ENCODE data around the gene ARHGAP22.
A peak's percentile ranks its signal among the peaks of the same experiment; 100 is the strongest.

Gene ARHGAP22

GRCh38 chr10:48468130-48468790 lies 136.6 kb downstream of the ARHGAP22 start:
- DNase-seq (ENCODE audit: low spot score) (no peak), ATAC-seq (ENCODE audit: low read depth) (no peak)
- H3K4me3 ChIP-seq (ENCODE audit: severe bottlenecking), result no peak overlapping the region
- H3K27ac ChIP-seq (ENCODE audit: poor library complexity, severe bottlenecking), result no peak overlapping the region
- H3K9me3 ChIP-seq (ENCODE audit: severe bottlenecking), result no peaks in the 10 kb centered on the region
- TF ChIP-seq, protein P1, sequence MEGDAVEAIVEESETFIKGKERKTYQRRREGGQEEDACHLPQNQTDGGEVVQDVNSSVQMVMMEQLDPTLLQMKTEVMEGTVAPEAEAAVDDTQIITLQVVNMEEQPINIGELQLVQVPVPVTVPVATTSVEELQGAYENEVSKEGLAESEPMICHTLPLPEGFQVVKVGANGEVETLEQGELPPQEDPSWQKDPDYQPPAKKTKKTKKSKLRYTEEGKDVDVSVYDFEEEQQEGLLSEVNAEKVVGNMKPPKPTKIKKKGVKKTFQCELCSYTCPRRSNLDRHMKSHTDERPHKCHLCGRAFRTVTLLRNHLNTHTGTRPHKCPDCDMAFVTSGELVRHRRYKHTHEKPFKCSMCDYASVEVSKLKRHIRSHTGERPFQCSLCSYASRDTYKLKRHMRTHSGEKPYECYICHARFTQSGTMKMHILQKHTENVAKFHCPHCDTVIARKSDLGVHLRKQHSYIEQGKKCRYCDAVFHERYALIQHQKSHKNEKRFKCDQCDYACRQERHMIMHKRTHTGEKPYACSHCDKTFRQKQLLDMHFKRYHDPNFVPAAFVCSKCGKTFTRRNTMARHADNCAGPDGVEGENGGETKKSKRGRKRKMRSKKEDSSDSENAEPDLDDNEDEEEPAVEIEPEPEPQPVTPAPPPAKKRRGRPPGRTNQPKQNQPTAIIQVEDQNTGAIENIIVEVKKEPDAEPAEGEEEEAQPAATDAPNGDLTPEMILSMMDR (IDR thresholded peaks at IDR 0.05; ENCODE audit: poor library complexity, severe bottlenecking), result no peak
- peaks cover 21% of the 10 kb centered on the region for H3K4me1 ChIP-seq (ENCODE audit: insufficient read depth, poor library complexity, severe bottlenecking)
- no peaks in the 10 kb centered on the region for H3K27me3 ChIP-seq (ENCODE audit: insufficient read depth, poor library complexity, severe bottlenecking)
- no peaks in the 10 kb centered on the region for H3K36me3 ChIP-seq (ENCODE audit: low read depth)

DNA sequence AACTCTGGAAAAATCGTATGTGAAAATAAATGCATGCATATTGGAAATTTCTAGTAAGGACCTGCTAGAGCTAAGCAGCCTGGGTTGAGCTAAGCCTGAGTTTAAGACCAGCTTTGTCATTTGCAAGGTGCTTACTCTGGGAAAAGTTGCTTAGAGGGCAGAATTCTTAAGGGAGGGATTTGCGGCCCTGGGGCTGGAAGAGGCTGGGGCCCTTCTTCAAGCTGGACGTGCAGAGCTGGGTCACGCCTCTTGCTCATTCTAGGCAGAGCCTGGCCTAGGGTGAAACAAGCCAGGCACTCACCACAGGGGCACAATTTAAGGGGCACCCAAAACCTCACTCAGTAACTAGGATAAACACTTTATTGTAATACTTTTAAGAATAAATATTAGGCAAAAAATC lies 137.2 kb downstream of the ARHGAP22 start:
- H3K36me3 ChIP-seq (ENCODE audit: low read depth), result no peaks in the 10 kb centered on the region
- H3K4me3 ChIP-seq (ENCODE audit: severe bottlenecking), result no peak overlapping the region
- DNase-seq (ENCODE audit: low spot score), result no peak
- H3K27me3 ChIP-seq (ENCODE audit: insufficient read depth, poor library complexity, severe bottlenecking), result no peaks in the 10 kb centered on the region
- ATAC-seq (ENCODE audit: low read depth), result no peak
- H3K9me3 ChIP-seq (ENCODE audit: severe bottlenecking), result no peaks in the 10 kb centered on the region
- H3K27ac ChIP-seq (ENCODE audit: poor library complexity, severe bottlenecking), result no peak overlapping the region
- peaks cover 21% of the 10 kb centered on the region for H3K4me1 ChIP-seq (ENCODE audit: insufficient read depth, poor library complexity, severe bottlenecking)
- TF ChIP-seq, protein P1 (IDR thresholded peaks at IDR 0.05; ENCODE audit: poor library complexity, severe bottlenecking), result no peak

DNA sequence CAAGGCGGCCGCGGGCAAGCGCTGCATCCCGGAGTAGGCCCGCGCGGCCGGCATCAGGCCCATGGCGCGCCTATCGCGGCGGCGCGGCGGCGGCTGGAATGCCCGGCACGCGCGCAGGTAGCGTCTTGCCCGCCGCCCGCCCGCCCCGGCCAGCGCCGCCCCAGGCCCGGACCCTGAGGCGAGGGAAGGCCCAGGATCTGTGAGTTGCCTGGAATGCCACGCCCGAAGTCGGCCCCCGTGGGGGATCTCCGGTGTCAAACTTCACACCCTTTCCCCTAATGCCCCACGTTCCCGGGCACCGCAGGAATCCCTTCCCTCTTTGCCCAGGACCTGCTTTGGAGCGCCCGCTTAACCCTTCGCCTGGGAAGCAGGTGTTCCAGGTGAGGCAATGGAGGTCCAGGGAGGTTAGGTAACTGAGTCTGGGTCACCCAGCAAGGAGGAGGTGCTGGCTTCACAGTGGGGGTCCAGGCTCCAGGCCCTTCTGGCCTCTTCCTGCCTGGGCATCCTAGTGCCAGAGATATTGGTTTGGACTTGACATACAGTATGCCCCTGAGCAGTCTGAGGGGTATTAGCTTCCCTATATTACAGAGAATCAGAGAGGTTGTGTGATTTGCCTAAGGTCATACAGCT lies 138.1 kb downstream of the ARHGAP22 start:
- H3K27me3 ChIP-seq (ENCODE audit: insufficient read depth, poor library complexity, severe bottlenecking), result no peaks in the 10 kb centered on the region
- H3K9me3 ChIP-seq (ENCODE audit: severe bottlenecking), result no peaks in the 10 kb centered on the region
- peak; percentile 52 for DNase-seq (ENCODE audit: low spot score)
- peak overlapping the region; percentile 11 for H3K27ac ChIP-seq (ENCODE audit: poor library complexity, severe bottlenecking)
- peaks cover 19% of the 10 kb centered on the region for H3K4me1 ChIP-seq (ENCODE audit: insufficient read depth, poor library complexity, severe bottlenecking)
- TF ChIP-seq, protein P1 (IDR thresholded peaks at IDR 0.05; ENCODE audit: poor library complexity, severe bottlenecking), result no peak
- peak overlapping the region; percentile 34 for H3K4me3 ChIP-seq (ENCODE audit: severe bottlenecking)
- peak; percentile 33 for ATAC-seq (ENCODE audit: low read depth)
- H3K36me3 ChIP-seq (ENCODE audit: low read depth), result no peaks in the 10 kb centered on the region

GRCh38 chr10:48465860-48466521 lies 138.9 kb downstream of the ARHGAP22 start:
- ATAC-seq (ENCODE audit: low read depth) (peak; percentile 22; the same call in 2 of the 3 replicates), DNase-seq (ENCODE audit: low spot score) (peak; percentile 40)
- Histone ChIP-seq H3K9me3 (ENCODE audit: severe bottlenecking) (no peaks in the 10 kb centered on the region), H3K4me3 (ENCODE audit: severe bottlenecking) (peak overlapping the region; percentile 34), H3K27ac (ENCODE audit: poor library complexity, severe bottlenecking) (peak overlapping the region; percentile 11), H3K4me1 (ENCODE audit: insufficient read depth, poor library complexity, severe bottlenecking) (peaks cover 12% of the 10 kb centered on the region), H3K27me3 (ENCODE audit: insufficient read depth, poor library complexity, severe bottlenecking) (no peaks in the 10 kb centered on the region), H3K36me3 (ENCODE audit: low read depth) (no peaks in the 10 kb centered on the region)
- TF ChIP-seq, protein P1 (IDR thresholded peaks at IDR 0.05; ENCODE audit: poor library complexity, severe bottlenecking), result no peak
